Kidney (tissue), 14 donors: ENCODE measurements around the gene TMEM204. TPM values are rescaled to one million over a fixed set of nuclear protein-coding genes. Genes with fewer than 3 reads are reported as not detected.

Experiments used
- DNase-seq, 5 donors: peaks; one replicate each; pipeline ENCODE4 v3.0.0-alpha.2; 2013 to 2020
- FAIRE-seq: peaks from 2 replicates; lab custom pipeline; 2012; peaks lifted over from hg19 to GRCh38; lab: Jason Lieb, UNC
- H3K27ac ChIP-seq, 2 donors: one replicate each; pipeline ENCODE4 v1.7.0; 2013; ENCODE audit warnings: low read depth in 2 of 2, low read length in 2 of 2, inconsistent platforms in 1 of 2
- H3K27me3 ChIP-seq: one replicate; pipeline ENCODE4 v1.7.1; 2013; ENCODE audit warnings: low read length, inconsistent platforms; ENCODE audit not compliant: control insufficient read depth, insufficient read depth
- H3K36me3 ChIP-seq, 3 donors: one replicate each; pipeline versions ENCODE4 v1.7.0 to v1.7.1; 2013; ENCODE audit warnings: low read length in 3 of 3, control low read depth in 1 of 3, inconsistent platforms in 1 of 3; ENCODE audit not compliant: insufficient read depth in 3 of 3, control insufficient read depth in 2 of 3
- H3K4me1 ChIP-seq, 3 donors: one replicate each; pipeline versions ENCODE4 v1.7.0 to v1.7.1; 2013; ENCODE audit warnings: low read length in 3 of 3, inconsistent platforms in 1 of 3, low read depth in 1 of 3; ENCODE audit not compliant: control insufficient read depth in 2 of 3, insufficient read depth in 2 of 3
- H3K4me3 ChIP-seq, 3 donors: one replicate each; pipeline versions ENCODE4 v1.7.0 to v1.8.1; 2013; ENCODE audit warnings: low read length in 3 of 3, control low read depth in 1 of 3, inconsistent platforms in 1 of 3
- H3K9ac ChIP-seq, 3 donors: one replicate each; pipeline versions ENCODE4 v1.7.0 to v1.7.1; 2013; ENCODE audit warnings: low read length in 3 of 3, control low read depth in 1 of 3, inconsistent platforms in 1 of 3
- H3K9me3 ChIP-seq, 3 donors: one replicate each; pipeline versions ENCODE4 v1.7.0 to v1.7.1; 2013; ENCODE audit warnings: low read length in 3 of 3, control low read depth in 1 of 3, inconsistent platforms in 1 of 3; ENCODE audit not compliant: control insufficient read depth in 2 of 3, insufficient read depth in 1 of 3
- CTCF ChIP-seq: IDR thresholded peaks from 3 replicates; pipeline ENCODE4 v1.5.1; 2012; ENCODE audit warnings: mild to moderate bottlenecking, moderate library complexity, borderline replicate concordance; ENCODE audit not compliant: insufficient read depth; ENCODE audit errors: extremely low read depth
- intact Hi-C: fragments of 100-400 bp; cut with DNase I; formaldehyde crosslinking; loops from one replicate; pipeline ENCODE4 v1.11.1; 2022
- polyA plus RNA-seq: library from polyadenylated mRNA; stranded (reverse); fragments of 350-450 nt; fragmentation: Illumina TruSeq; extraction: RNeasy Lipid Tissue Mini Kit (QIAGEN cat#74804); gene quantifications from one replicate; pipeline ENCODE4 v1.2.3, GENCODE V29; 2014; ENCODE audit warnings: low read depth, low replicate concordance; ENCODE audit not compliant: insufficient read depth
- total RNA-seq: library from RNA; stranded (reverse); fragmentation: NEBNext Ultra II Directional; extraction: Animal tissue kit (Norgen Biotek cat#: 25700); gene quantifications from one replicate; pipeline ENCODE4 v1.2.1, GENCODE V29; 2021
- donor health status: control.
- donor health status: control.
- donor health status: control.
- donor health status: control.
- donor health status: control.
- donor health status: DM: yes; HTN: yes; CAD: no.
- donor health status: Normal renal cell carcinoma (clear cell type).

Gene TMEM204
- total and polyA plus RNA-seq, 2 donors from 2014 or later, result 40.9 to 49.5 TPM

GRCh38 chr16:1488619-1489018 lies 44.8 kb upstream of the TMEM204 start, which contains the start of gene PTX4:
PTX4 (minus strand) TSS chr16:1488944; CDS start chr16:1488909, 35 bp downstream.
- no peak for TF ChIP-seq CTCF
- intact Hi-C loops, result no loop called here
- Histone ChIP-seq H3K27ac (no peak within 1 kb of the TSS), H3K36me3 (no peaks in the 10 kb centered on the region), H3K27me3 (no peaks in the 10 kb centered on the region), H3K9me3 (no peaks in the 10 kb centered on the region), H3K9ac (no peak within 1 kb of the TSS), H3K4me3 (no peak within 1 kb of the TSS), H3K4me1 (peaks cover 0 to 7% (median 3%) of the 10 kb centered on the region in 3 donors)
- no peak for DNase-seq
- FAIRE-seq, result no peak

- DNase-seq (no peak), FAIRE-seq (no peak)
- Histone ChIP-seq H3K4me1 (peaks cover 0 to 10% (median 3%) of the 10 kb centered on the region in 3 donors), H3K9me3 (no peaks in the 10 kb centered on the region), H3K27ac (no peak overlapping the region), H3K9ac (no peak overlapping the region), H3K36me3 (no peaks in the 10 kb centered on the region), H3K27me3 (no peaks in the 10 kb centered on the region), H3K4me3 (no peak overlapping the region)
- TF ChIP-seq CTCF, result no peak
- intact Hi-C loops, result no loop called here
These were observed 44.4 kb upstream of the TMEM204 start for GRCh38 chr16:1489077-1489476.

- FAIRE-seq (no peak), DNase-seq (no peak)
- no peak overlapping the region for H3K9ac ChIP-seq
- no peaks in the 10 kb centered on the region for H3K9me3 ChIP-seq
- no peaks in the 10 kb centered on the region for H3K36me3 ChIP-seq
- peaks cover 0 to 18% (median 3%) of the 10 kb centered on the region in 3 donors for H3K4me1 ChIP-seq
- no peaks in the 10 kb centered on the region for H3K27me3 ChIP-seq
- no peak overlapping the region for H3K27ac ChIP-seq
- intact Hi-C loops, result no loop called here
- TF ChIP-seq CTCF, result no peak
- no peak overlapping the region for H3K4me3 ChIP-seq
These were observed 42.1 kb upstream of the TMEM204 start for GRCh38 chr16:1491327-1491726.
